H9 (cell line): Measurements from ENCODE around the gene MARVELD2. TPM values are rescaled to one million over a fixed set of nuclear protein-coding genes. Genes with fewer than 3 reads are reported as not detected.
A peak's percentile ranks its signal among the peaks of the same experiment; 100 is the strongest.
"Not testable (repeated sequence)": the region's sequence is repeated elsewhere in the genome, so short reads cannot be mapped to it uniquely, and the experiment has no call there.

Source experiments
- DNase-seq: peaks from one replicate; pipeline ENCODE4 v3.0.0-alpha.2; 2017
- H2AFZ ChIP-seq: one replicate; pipeline ENCODE4 v1.6.1; 2013; ENCODE audit warnings: mild to moderate bottlenecking, low read length, control low read depth, moderate library complexity
- H2AK5ac ChIP-seq: 2 replicates; pipeline ENCODE4 v1.6.1; 2013; ENCODE audit warnings: low read length, control low read depth, mixed read lengths; ENCODE audit not compliant: insufficient read length
- H2BK120ac ChIP-seq: one replicate; pipeline ENCODE4 v1.6.1; 2013; ENCODE audit warnings: low read depth, mild to moderate bottlenecking, low read length, control low read depth, inconsistent platforms; ENCODE audit not compliant: poor library complexity, severe bottlenecking
- H2BK12ac ChIP-seq: 2 replicates; pipeline ENCODE4 v1.6.1; 2013; ENCODE audit warnings: low read length, control low read depth, mixed read lengths, low read depth; ENCODE audit not compliant: insufficient read length
- H2BK15ac ChIP-seq: 2 replicates; pipeline ENCODE4 v1.6.1; 2013; ENCODE audit warnings: low read depth, low read length, control low read depth
- H2BK20ac ChIP-seq: one replicate; pipeline ENCODE4 v1.6.1; 2013; ENCODE audit warnings: low read depth, mild to moderate bottlenecking, low read length, control low read depth, inconsistent platforms; ENCODE audit not compliant: poor library complexity, severe bottlenecking
- H2BK5ac ChIP-seq: 2 replicates; pipeline ENCODE4 v1.6.1; 2013; ENCODE audit warnings: low read length, control low read depth, mixed read lengths; ENCODE audit not compliant: insufficient read length
- H3K14ac ChIP-seq: 2 replicates; pipeline ENCODE4 v1.6.1; 2013; ENCODE audit warnings: low read length, control low read depth; ENCODE audit not compliant: insufficient read depth
- H3K18ac ChIP-seq: 2 replicates; pipeline ENCODE4 v1.6.1; 2013; ENCODE audit warnings: low read depth, mild to moderate bottlenecking, mixed read lengths, low read length, control low read depth; ENCODE audit not compliant: insufficient read length
- H3K23ac ChIP-seq: 2 replicates; pipeline ENCODE4 v1.6.1; 2013; ENCODE audit warnings: low read length, control low read depth, mixed read lengths, low read depth; ENCODE audit not compliant: insufficient read length
- H3K23me2 ChIP-seq: 2 replicates; pipeline ENCODE4 v1.6.1; 2013; ENCODE audit warnings: low read depth, mild to moderate bottlenecking, mixed read lengths, low read length, control low read depth; ENCODE audit not compliant: insufficient read length, poor library complexity, severe bottlenecking
- H3K27ac ChIP-seq: 2 replicates; pipeline ENCODE4 v1.5.1; 2013; ENCODE audit warnings: low read length, control low read depth, mixed read lengths, low read depth; ENCODE audit not compliant: insufficient read length
- H3K27me3 ChIP-seq: 2 replicates; pipeline ENCODE4 v1.6.1; 2013; ENCODE audit warnings: low read length, control low read depth, inconsistent platforms; ENCODE audit not compliant: insufficient read depth
- H3K4ac ChIP-seq: 2 replicates; pipeline ENCODE4 v1.6.1; 2013; ENCODE audit warnings: low read depth, mild to moderate bottlenecking, control low read depth, inconsistent platforms, low read length, moderate library complexity
- H3K4me1 ChIP-seq: 2 replicates; pipeline ENCODE4 v1.6.1; 2013; ENCODE audit warnings: low read length, control low read depth, inconsistent platforms; ENCODE audit not compliant: insufficient read depth
- H3K4me2 ChIP-seq: 2 replicates; pipeline ENCODE4 v1.6.1; 2013; ENCODE audit warnings: low read length, control low read depth, mixed read lengths; ENCODE audit not compliant: insufficient read length, insufficient read depth
- H3K56ac ChIP-seq: 2 replicates; pipeline ENCODE4 v1.6.1; 2013; ENCODE audit warnings: low read depth, mild to moderate bottlenecking, mixed read lengths, low read length, control low read depth; ENCODE audit not compliant: insufficient read length
- H3K79me1 ChIP-seq: 2 replicates; pipeline ENCODE4 v1.6.1; 2013; ENCODE audit warnings: low read depth, mild to moderate bottlenecking, moderate library complexity, low read length, control low read depth, inconsistent platforms; ENCODE audit not compliant: insufficient read depth, poor library complexity, severe bottlenecking
- H3K79me2 ChIP-seq: 2 replicates; pipeline ENCODE4 v1.6.1; 2013; ENCODE audit warnings: low read length, control low read depth, inconsistent platforms; ENCODE audit not compliant: insufficient read depth
- H3K9ac ChIP-seq: 2 replicates; pipeline ENCODE4 v1.6.1; 2013; ENCODE audit warnings: low read length, control low read depth, mixed read lengths; ENCODE audit not compliant: insufficient read length; ENCODE audit errors: extremely low read depth
- H3K9me3 ChIP-seq: one replicate; pipeline ENCODE4 v1.6.1; 2013; ENCODE audit warnings: low read depth, low read length, inconsistent platforms; ENCODE audit not compliant: control insufficient read depth
- H3T11ph ChIP-seq: one replicate; pipeline ENCODE4 v1.6.1; 2013; ENCODE audit warnings: mild to moderate bottlenecking, low read length, control low read depth, inconsistent platforms
- H4K20me1 ChIP-seq: one replicate; pipeline ENCODE4 v1.6.1; 2013; ENCODE audit not compliant: control insufficient read depth, insufficient read length, insufficient read depth
- H4K5ac ChIP-seq: 2 replicates; pipeline ENCODE4 v1.6.1; 2013; ENCODE audit warnings: low read depth, mild to moderate bottlenecking, mixed read lengths, low read length, control low read depth; ENCODE audit not compliant: insufficient read length
- H4K8ac ChIP-seq: replicated peaks from 2 replicates; pipeline ENCODE4 v1.6.1; 2013; ENCODE audit warnings: low read length, control low read depth, mixed read lengths, low read depth; ENCODE audit not compliant: insufficient read length
- H4K91ac ChIP-seq: 2 replicates; pipeline ENCODE4 v1.6.1; 2013; ENCODE audit warnings: low read depth, mild to moderate bottlenecking, moderate library complexity, mixed read lengths, low read length, control low read depth; ENCODE audit not compliant: insufficient read length
- H3K27ac Mint-ChIP-seq, 3 experiments: 2 replicates in 2 of 3; 3 replicates in 1 of 3; pipeline ENCODE4 v1.8.0; 2020 to 2021; ENCODE audit warnings: mixed read lengths in 3 of 3, mild to moderate bottlenecking in 1 of 3, moderate library complexity in 1 of 3
- H3K27me3 Mint-ChIP-seq: 2 replicates; pipeline ENCODE4 v1.8.0; 2021; ENCODE audit warnings: low read depth, mild to moderate bottlenecking, moderate library complexity, mixed read lengths
- H3K36me3 Mint-ChIP-seq, 3 experiments: 2 replicates in 2 of 3; 3 replicates in 1 of 3; pipeline ENCODE4 v1.8.0; 2020 to 2021; ENCODE audit warnings: low read depth in 3 of 3, mixed read lengths in 3 of 3; ENCODE audit not compliant: insufficient read depth in 1 of 3
- H3K4me1 Mint-ChIP-seq, 2 experiments: 2 replicates each; pipeline ENCODE4 v1.8.0; 2020; ENCODE audit warnings: mixed read lengths in 2 of 2
- H3K4me3 Mint-ChIP-seq, 2 experiments: 2 replicates in 1 of 2; 3 replicates in 1 of 2; pipeline ENCODE4 v1.8.0; 2020 to 2021; ENCODE audit warnings: mild to moderate bottlenecking in 2 of 2, mixed read lengths in 2 of 2, moderate library complexity in 1 of 2
- H3K9me3 Mint-ChIP-seq, 2 experiments: 2 replicates in 1 of 2; 3 replicates in 1 of 2; pipeline ENCODE4 v1.8.0; 2020; ENCODE audit warnings: mild to moderate bottlenecking in 2 of 2, mixed read lengths in 2 of 2, moderate library complexity in 1 of 2
- WGBS: extraction: QIAGEN DNeasy Blood & Tissue Kit; methylation state at CpG from one replicate; pipeline ENCODE4 v1.1.7; 2013; ENCODE audit warnings: missing lambda C conversion rate, low lambda C conversion rate, mixed read lengths; ENCODE audit not compliant: insufficient read length; ENCODE audit errors: extremely low coverage; 5-methylcytosine and 5-hydroxymethylcytosine counted together
- total RNA-seq: library from RNA; stranded (reverse); gene quantifications from 2 replicates; pipeline ENCODE4 v1.2.1, GENCODE V29; 2021
- TF ChIP-seq, protein P1 (sequence below): fragments of 200-600 bp; sonication (generic); conservative IDR thresholded peaks from 3 replicates; pipeline ENCODE4 v1.8.0; 2021; ENCODE audit warnings: antibody characterized with exemption, mild to moderate bottlenecking

The MARVELD2 gene
- total RNA-seq, 1 experiment from 2014 or later: 30.3 TPM

DNA sequence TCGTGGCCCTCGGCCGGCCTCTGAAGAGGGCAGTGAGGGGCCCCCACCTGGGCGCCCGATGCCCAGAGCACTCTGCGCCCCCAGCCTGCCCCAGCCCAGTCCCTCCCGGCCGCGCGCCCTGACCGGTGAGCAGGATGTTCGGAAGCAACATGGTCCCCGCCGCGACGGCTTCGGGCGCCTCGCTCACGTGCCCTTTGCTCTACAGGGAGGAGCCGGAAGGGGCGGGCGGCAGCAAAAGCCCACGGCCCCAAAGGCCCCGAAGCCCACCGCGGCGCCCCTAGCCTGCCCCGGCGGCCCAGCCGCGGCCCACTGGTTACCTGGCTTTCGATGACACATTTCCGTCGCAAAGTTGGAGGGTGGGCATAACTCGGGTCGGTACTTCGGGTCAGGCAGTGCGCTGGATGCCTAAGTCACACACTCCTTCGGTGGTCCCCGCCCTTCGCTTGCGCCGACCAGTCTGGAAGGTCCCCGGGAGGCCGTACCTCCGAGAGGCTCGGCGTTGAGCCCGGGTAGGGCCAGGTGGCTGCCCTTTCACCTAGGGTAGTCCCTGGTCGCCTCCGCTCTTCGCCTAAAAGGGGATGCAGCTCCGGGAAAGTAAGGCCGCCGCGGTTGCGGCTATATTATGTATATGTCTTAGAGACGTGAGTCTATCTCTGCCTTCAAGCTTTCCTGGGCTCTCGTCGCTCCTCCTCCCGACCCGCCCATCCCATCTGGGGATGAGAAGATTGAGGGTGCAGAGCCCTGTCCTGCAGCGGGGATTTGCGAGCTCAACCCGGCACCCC, 45.4 kb upstream of the MARVELD2 start, which contains the start of the genes AK6, RAD17 and TAF9:
Gene AK6 (minus strand): TSS at position 181 of the 782 bp plus-strand sequence. CDS start 30 bp downstream, at position 151.
Gene RAD17 (plus strand): TSS at position 479 of the 782 bp plus-strand sequence. CDS start 2,391 bp downstream, outside the sequence.
Gene TAF9 (minus strand): TSS at position 181 of the 782 bp plus-strand sequence. CDS start 3,783 bp downstream, outside the sequence.
- no peaks in the 10 kb centered on the region for H3K9me3 Mint-ChIP-seq
- Histone ChIP-seq H2AK5ac (no peak within 1 kb of the TSS), H2BK15ac (no peak within 1 kb of the TSS), H2BK120ac (no peak within 1 kb of the TSS), H3K56ac (no peak within 1 kb of the TSS), H2BK20ac (no peak within 1 kb of the TSS), H3K4me1 (no peaks in the 10 kb centered on the region), H3K14ac (peak within 1 kb of the TSS; percentile 94), H2AFZ (no peak within 1 kb of the TSS), H3K9ac (peak within 1 kb of the TSS; percentile 96), H2BK5ac (no peak within 1 kb of the TSS), H4K5ac (no peak within 1 kb of the TSS), H3K27ac (peak within 1 kb of the TSS; percentile 73), H3K9me3 (no peaks in the 10 kb centered on the region), H3K79me2 (peaks cover 30% of the 10 kb centered on the region; the same call in 1 of the 2 replicates), H2BK12ac (no peak within 1 kb of the TSS), H3K27me3 (no peaks in the 10 kb centered on the region), H3K4ac (no peak within 1 kb of the TSS), H3K79me1 (no peaks in the 10 kb centered on the region), H4K91ac (no peak within 1 kb of the TSS), H3K18ac (peak within 1 kb of the TSS; percentile 93), H4K8ac (no peak within 1 kb of the TSS), H3K23ac (no peak within 1 kb of the TSS), H3T11ph (no peak within 1 kb of the TSS), H3K23me2 (peaks cover 2% of the 10 kb centered on the region), H3K4me2 (peak within 1 kb of the TSS; percentile 89), H4K20me1 (peaks cover 3% of the 10 kb centered on the region)
- no peaks in the 10 kb centered on the region for H3K27me3 Mint-ChIP-seq
- peak within 1 kb of the TSS; percentile 99 for H3K27ac Mint-ChIP-seq
- peaks cover 18 to 31% (median 28%) of the 10 kb centered on the region in 3 experiments; a peak in 6 of 7 replicates for H3K36me3 Mint-ChIP-seq
- WGBS: no CpG with 5 or more reads among the region's 66 CpGs
- DNase-seq: peak; percentile 95
- H3K4me3 Mint-ChIP-seq: peak within 1 kb of the TSS; percentile 97 to 98
- TF ChIP-seq, protein P1, sequence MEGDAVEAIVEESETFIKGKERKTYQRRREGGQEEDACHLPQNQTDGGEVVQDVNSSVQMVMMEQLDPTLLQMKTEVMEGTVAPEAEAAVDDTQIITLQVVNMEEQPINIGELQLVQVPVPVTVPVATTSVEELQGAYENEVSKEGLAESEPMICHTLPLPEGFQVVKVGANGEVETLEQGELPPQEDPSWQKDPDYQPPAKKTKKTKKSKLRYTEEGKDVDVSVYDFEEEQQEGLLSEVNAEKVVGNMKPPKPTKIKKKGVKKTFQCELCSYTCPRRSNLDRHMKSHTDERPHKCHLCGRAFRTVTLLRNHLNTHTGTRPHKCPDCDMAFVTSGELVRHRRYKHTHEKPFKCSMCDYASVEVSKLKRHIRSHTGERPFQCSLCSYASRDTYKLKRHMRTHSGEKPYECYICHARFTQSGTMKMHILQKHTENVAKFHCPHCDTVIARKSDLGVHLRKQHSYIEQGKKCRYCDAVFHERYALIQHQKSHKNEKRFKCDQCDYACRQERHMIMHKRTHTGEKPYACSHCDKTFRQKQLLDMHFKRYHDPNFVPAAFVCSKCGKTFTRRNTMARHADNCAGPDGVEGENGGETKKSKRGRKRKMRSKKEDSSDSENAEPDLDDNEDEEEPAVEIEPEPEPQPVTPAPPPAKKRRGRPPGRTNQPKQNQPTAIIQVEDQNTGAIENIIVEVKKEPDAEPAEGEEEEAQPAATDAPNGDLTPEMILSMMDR: no peak
- peaks cover 10 to 15% of the 10 kb centered on the region in 2 experiments for H3K4me1 Mint-ChIP-seq

DNA sequence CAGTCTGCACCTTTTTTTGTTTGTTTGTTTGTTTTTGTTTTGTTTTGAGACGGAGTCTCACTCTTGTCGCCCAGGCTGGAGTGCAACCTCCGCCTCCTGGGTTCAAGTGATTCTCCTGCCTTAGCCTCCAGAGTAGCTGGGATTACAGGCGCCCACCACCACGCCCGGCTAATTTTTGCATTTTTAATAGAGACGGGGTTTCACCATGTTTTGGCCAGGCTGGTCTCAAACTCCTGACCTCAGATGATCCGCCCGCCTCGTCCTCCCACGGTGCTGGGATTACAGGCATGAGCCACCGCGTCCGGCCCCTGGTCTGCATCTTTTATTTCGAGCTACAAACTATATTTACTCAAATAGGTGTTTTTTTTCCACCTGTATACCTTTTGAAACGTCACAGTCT, 44.6 kb upstream of the MARVELD2 start:
- not testable (repeated sequence) for H3T11ph ChIP-seq, H2BK12ac ChIP-seq, H3K56ac ChIP-seq, H2BK20ac ChIP-seq, H3K27me3 Mint-ChIP-seq, H4K91ac ChIP-seq, H3K27ac ChIP-seq, DNase-seq, H3K9me3 ChIP-seq, H2AK5ac ChIP-seq, H2BK5ac ChIP-seq, H3K9me3 Mint-ChIP-seq, H4K20me1 ChIP-seq, H3K27me3 ChIP-seq, H4K5ac ChIP-seq, H2BK15ac ChIP-seq, H2AFZ ChIP-seq, H3K23ac ChIP-seq, H3K18ac ChIP-seq, H2BK120ac ChIP-seq, H3K4ac ChIP-seq, H4K8ac ChIP-seq, H3K14ac ChIP-seq, H3K4me1 ChIP-seq, H3K23me2 ChIP-seq, H3K79me1 ChIP-seq
- peak overlapping the region; percentile 89 for H3K4me2 ChIP-seq
- no CpG with 5 or more reads among the region's 16 CpGs for WGBS
- H3K79me2 ChIP-seq: peaks cover 25% of the 10 kb centered on the region; the same call in 1 of the 2 replicates
- H3K36me3 Mint-ChIP-seq: peaks cover 11 to 30% (median 27%) of the 10 kb centered on the region in 3 experiments; a peak in 6 of 7 replicates
- H3K4me3 Mint-ChIP-seq: peak overlapping the region; percentile 95 to 97
- peaks cover 10 to 15% of the 10 kb centered on the region in 2 experiments for H3K4me1 Mint-ChIP-seq
- peak overlapping the region; percentile 98 to 99 (median 98) for H3K27ac Mint-ChIP-seq
- peak overlapping the region; percentile 83 for H3K9ac ChIP-seq
